VCaP (cell line): ENCODE data around the gene PLA2G4F.

Source experiments
- H3K27ac ChIP-seq: fragments of 450-650 bp; 2 replicates; pipeline ENCODE4 v1.5.1; 2017
- CTCF ChIP-seq: fragments of 450-650 bp; conservative IDR thresholded peaks from 2 replicates; pipeline ENCODE4 v1.5.1; 2017; ENCODE audit warnings: mild to moderate bottlenecking, moderate library complexity

PLA2G4F gene

GRCh38 chr15:42182328-42182886, 26.0 kb upstream of the PLA2G4F start:
- TF ChIP-seq CTCF, result no peak

GRCh38 chr15:42178056-42178455, 21.6 kb upstream of the PLA2G4F start:
- peak overlapping the region; percentile 51; the same call in 1 of the 2 replicates for H3K27ac ChIP-seq
- no peak for TF ChIP-seq CTCF

More at GRCh38 chr15:42182328-42182886, 26.0 kb upstream of the PLA2G4F start:
- H3K27ac ChIP-seq, result no peak overlapping the region

GRCh38 chr15:42175671-42176070, 19.2 kb upstream of the PLA2G4F start:
- peak overlapping the region; percentile 23; the same call in 1 of the 2 replicates for H3K27ac ChIP-seq
- no peak for TF ChIP-seq CTCF

GRCh38 chr15:42172475-42172874, 16.0 kb upstream of the PLA2G4F start:
- TF ChIP-seq CTCF, result no peak

GRCh38 chr15:42171795-42172194, 15.4 kb upstream of the PLA2G4F start:
- H3K27ac ChIP-seq, result no peak overlapping the region
- TF ChIP-seq CTCF, result no peak

More at GRCh38 chr15:42172475-42172874, 16.0 kb upstream of the PLA2G4F start:
- H3K27ac ChIP-seq, result no peak overlapping the region

GRCh38 chr15:42171122-42171521, 14.7 kb upstream of the PLA2G4F start:
- no peak overlapping the region for H3K27ac ChIP-seq
- no peak for TF ChIP-seq CTCF

GRCh38 chr15:42166225-42166940, 9.9 kb upstream of the PLA2G4F start:
- no peak overlapping the region for H3K27ac ChIP-seq
- no peak for TF ChIP-seq CTCF
